MCF 10A (cell line): ENCODE results near the gene DEUP1. TPM values are rescaled to one million over a fixed set of nuclear protein-coding genes. Genes with fewer than 3 reads are reported as not detected.

Source experiments
- BruUV-seq: library from RNA; stranded (reverse); fragments of 400-500 nt; replicated peaks from 2 replicates; lab custom pipeline; 2021; lab: Mats Ljungman, UMichigan
- CTCF ChIA-PET: fragments of 300-600 bp; sonication (Branson Sonifier 250); formaldehyde crosslinking; extraction: SDS; loops from one replicate; lab custom pipeline; 2021; ENCODE audit warnings: antibody characterized with exemption, inconsistent platforms; lab: Yijun Ruan, JAX
- POLR2A ChIA-PET: fragments of 300-600, 350-650 bp; sonication (Branson Sonifier 250); formaldehyde crosslinking; extraction: SDS; loops from one replicate; lab custom pipeline; 2020; ENCODE audit warnings: antibody characterized with exemption, inconsistent platforms; lab: Yijun Ruan, JAX
- DNase-seq: peaks from one replicate; pipeline ENCODE4 v3.0.0-alpha.2; 2018; ENCODE audit not compliant: unreplicated experiment
- H3K27ac Mint-ChIP-seq: one replicate; pipeline ENCODE4 v1.8.0; 2022; ENCODE audit warnings: mild to moderate bottlenecking, low read depth, mixed read lengths; ENCODE audit not compliant: unreplicated experiment
- H3K27me3 Mint-ChIP-seq: one replicate; pipeline ENCODE4 v1.8.0; 2022; ENCODE audit warnings: mixed read lengths; ENCODE audit not compliant: insufficient read depth, unreplicated experiment
- H3K36me3 Mint-ChIP-seq: one replicate; pipeline ENCODE4 v1.8.0; 2022; ENCODE audit warnings: mild to moderate bottlenecking, moderate library complexity, mixed read lengths; ENCODE audit not compliant: insufficient read depth, unreplicated experiment
- H3K4me1 Mint-ChIP-seq: one replicate; pipeline ENCODE4 v1.8.0; 2022; ENCODE audit warnings: mixed read lengths; ENCODE audit not compliant: insufficient read depth, unreplicated experiment
- H3K4me3 Mint-ChIP-seq: one replicate; pipeline ENCODE4 v1.8.0; 2022; ENCODE audit warnings: mild to moderate bottlenecking, moderate library complexity, mixed read lengths; ENCODE audit not compliant: unreplicated experiment
- H3K9me3 Mint-ChIP-seq: one replicate; pipeline ENCODE4 v1.8.0; 2022; ENCODE audit warnings: mixed read lengths; ENCODE audit not compliant: unreplicated experiment
- intact Hi-C: fragments of 100-400 bp; cut with micrococcal nuclease; formaldehyde crosslinking; loops from 2 replicates; pipeline ENCODE4 v1.14.1; 2022
- total RNA-seq: library from RNA; stranded (reverse); gene quantifications from 2 replicates; pipeline ENCODE4 v1.2.3, GENCODE V29; 2022
- TF ChIP-seq, protein P1 (sequence below): fragments of 200-600 bp; IDR thresholded peaks from one replicate; pipeline ENCODE4 v1.8.0; 2022; ENCODE audit warnings: antibody characterized with exemption, mild to moderate bottlenecking; ENCODE audit not compliant: unreplicated experiment

Gene DEUP1
- total RNA-seq, 1 experiment from 2014 or later: not detected

DNA sequence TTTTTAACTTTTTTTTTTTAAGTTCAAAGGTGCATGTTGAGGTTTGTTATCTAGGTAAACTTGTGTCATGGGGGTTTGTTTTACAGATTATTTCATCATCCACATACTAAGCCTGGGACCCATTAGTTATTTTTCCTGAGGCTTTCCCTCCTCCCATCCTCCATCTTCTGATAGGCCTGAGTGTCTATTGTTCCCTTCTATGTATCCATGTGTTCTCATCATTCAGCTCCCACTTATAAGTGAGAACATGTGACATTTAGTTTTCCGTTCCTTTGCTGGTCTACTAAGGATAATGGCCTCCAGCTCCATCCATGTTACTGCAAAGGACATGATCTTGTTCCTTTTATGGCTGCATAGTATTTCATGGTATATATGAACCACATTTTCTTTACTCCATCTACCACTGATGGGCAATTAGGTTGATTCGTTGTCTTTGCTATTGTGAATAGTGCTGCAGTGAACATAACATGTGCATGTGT is 14.4 kb downstream of the DEUP1 start:
- TF ChIP-seq, protein P1, sequence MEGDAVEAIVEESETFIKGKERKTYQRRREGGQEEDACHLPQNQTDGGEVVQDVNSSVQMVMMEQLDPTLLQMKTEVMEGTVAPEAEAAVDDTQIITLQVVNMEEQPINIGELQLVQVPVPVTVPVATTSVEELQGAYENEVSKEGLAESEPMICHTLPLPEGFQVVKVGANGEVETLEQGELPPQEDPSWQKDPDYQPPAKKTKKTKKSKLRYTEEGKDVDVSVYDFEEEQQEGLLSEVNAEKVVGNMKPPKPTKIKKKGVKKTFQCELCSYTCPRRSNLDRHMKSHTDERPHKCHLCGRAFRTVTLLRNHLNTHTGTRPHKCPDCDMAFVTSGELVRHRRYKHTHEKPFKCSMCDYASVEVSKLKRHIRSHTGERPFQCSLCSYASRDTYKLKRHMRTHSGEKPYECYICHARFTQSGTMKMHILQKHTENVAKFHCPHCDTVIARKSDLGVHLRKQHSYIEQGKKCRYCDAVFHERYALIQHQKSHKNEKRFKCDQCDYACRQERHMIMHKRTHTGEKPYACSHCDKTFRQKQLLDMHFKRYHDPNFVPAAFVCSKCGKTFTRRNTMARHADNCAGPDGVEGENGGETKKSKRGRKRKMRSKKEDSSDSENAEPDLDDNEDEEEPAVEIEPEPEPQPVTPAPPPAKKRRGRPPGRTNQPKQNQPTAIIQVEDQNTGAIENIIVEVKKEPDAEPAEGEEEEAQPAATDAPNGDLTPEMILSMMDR: no peak
- Mint-ChIP-seq H3K4me1 (no peaks in the 10 kb centered on the region), H3K27ac (no peak overlapping the region), H3K9me3 (no peaks in the 10 kb centered on the region), H3K36me3 (no peaks in the 10 kb centered on the region), H3K27me3 (no peaks in the 10 kb centered on the region), H3K4me3 (no peak overlapping the region)
- BruUV-seq: no TSS peak
- intact Hi-C loops: no loop called here
- POLR2A ChIA-PET: no interaction called here
- DNase-seq: no peak
- CTCF ChIA-PET: interaction anchor here (0.6 kb wide), 1 partner anchor 30 kb away, joined by 3 read pairs; no protein-coding TSS in a partner anchor

DNA sequence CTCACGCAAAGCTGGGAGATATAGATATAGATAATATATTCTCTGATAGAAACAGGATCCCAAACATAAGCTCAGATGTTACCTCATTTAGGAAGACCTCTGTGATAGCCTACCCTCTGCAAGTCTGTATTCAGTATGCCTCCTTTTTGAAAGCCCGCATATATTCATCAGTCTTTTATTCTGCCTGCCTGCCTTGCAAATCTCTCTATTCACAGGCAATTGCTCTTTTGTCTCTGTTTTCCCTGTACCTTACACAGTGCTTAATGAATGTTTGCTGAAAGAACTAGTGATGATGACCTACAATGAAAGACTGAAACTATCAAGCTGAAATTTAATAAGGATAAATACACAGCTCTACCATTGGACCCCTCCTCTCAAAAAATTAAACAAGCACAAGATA is 18.4 kb downstream of the DEUP1 start:
- BruUV-seq: no TSS peak
- H3K27ac Mint-ChIP-seq: no peak overlapping the region
- POLR2A ChIA-PET: no interaction called here
- no peak overlapping the region for H3K4me3 Mint-ChIP-seq
- TF ChIP-seq, protein P1: no peak
- H3K36me3 Mint-ChIP-seq: no peaks in the 10 kb centered on the region
- no peaks in the 10 kb centered on the region for H3K4me1 Mint-ChIP-seq
- DNase-seq: no peak
- intact Hi-C loops: no loop called here
- CTCF ChIA-PET: interaction anchor here (0.6 to 1.2 kb wide), 3 partner anchors 114 to 304 kb away, joined by 3 to 5 read pairs (median 3); no protein-coding TSS in a partner anchor
- H3K27me3 Mint-ChIP-seq: no peaks in the 10 kb centered on the region
- H3K9me3 Mint-ChIP-seq: no peaks in the 10 kb centered on the region

DNA sequence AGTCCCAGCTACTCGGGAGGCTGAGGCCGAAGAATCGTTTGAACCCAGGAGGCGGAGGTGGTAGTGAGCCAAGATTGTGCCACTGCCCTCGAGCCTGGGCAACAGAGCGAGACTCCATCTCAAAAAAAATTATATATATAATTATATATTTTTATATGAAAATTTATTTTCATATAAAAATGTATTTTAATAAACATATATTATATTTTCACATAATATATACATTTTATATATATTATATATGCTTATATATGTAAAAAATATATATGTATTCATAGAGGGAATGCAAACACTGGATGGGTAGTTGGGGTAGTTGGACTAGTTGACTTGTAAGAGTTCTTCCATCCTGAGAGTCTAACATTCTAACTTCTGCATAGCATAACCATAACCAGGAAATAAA is 20.3 kb downstream of the DEUP1 start:
- no TSS peak for BruUV-seq
- CTCF ChIA-PET: no interaction called here
- Mint-ChIP-seq H3K4me1 (no peaks in the 10 kb centered on the region), H3K9me3 (no peaks in the 10 kb centered on the region), H3K4me3 (no peak overlapping the region), H3K36me3 (no peaks in the 10 kb centered on the region), H3K27ac (no peak overlapping the region), H3K27me3 (no peaks in the 10 kb centered on the region)
- TF ChIP-seq, protein P1: no peak
- POLR2A ChIA-PET: no interaction called here
- intact Hi-C loops: no loop called here
- no peak for DNase-seq

DNA sequence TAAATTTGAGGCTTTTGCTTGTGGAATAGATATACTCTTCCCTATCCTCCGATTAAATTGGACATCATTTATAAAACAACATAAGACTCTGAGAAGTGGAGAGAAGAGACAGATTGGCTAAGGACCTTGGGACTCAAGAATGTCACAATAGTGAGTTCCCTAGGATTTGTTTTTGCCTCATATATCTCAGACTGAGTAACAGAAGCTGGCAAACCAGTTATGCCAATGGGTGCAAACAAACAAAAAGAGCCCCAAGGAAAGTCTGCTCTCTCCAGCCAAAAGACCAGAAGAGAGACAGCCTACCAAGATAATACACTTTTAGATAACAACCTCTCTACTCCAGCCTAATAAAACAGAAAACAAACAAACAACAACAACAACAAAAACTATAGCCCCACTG is 28.9 kb downstream of the DEUP1 start:
- H3K4me1 Mint-ChIP-seq: no peaks in the 10 kb centered on the region
- H3K9me3 Mint-ChIP-seq: peaks cover 17% of the 10 kb centered on the region
- H3K27ac Mint-ChIP-seq: no peak overlapping the region
- TF ChIP-seq, protein P1: no peak
- BruUV-seq: no TSS peak
- no peaks in the 10 kb centered on the region for H3K36me3 Mint-ChIP-seq
- H3K27me3 Mint-ChIP-seq: no peaks in the 10 kb centered on the region
- ChIA-PET CTCF (no interaction called here), POLR2A (interaction anchor here (0.6 kb wide), 1 partner anchor 179 kb away, joined by 3 read pairs; no protein-coding TSS in a partner anchor)
- DNase-seq: no peak
- intact Hi-C loops: no loop called here
- H3K4me3 Mint-ChIP-seq: no peak overlapping the region
